ENCODE data around the gene TMEM272. TPM values are rescaled to one million over a fixed set of nuclear protein-coding genes. Genes with fewer than 3 reads are reported as not detected.

TMEM272 gene
- total and polyA plus RNA-seq, 2 donors (not counting 3 experiments of a cell fraction or from before 2014, with no cell fraction given) = not detected

- FAIRE-seq (no peak), DNase-seq (ENCODE audit: low read depth, low spot score) (no peak)
- dilution Hi-C loops (cut with MboI; ENCODE audit: extremely low pct_ligation_motif_present, low sequenced_read_pairs) (no loop called here), intact Hi-C loops (cut with micrococcal nuclease) (no loop called here)
- Histone ChIP-seq H3K36me3 (ENCODE audit: control insufficient read depth in 2 of 2, extremely low read depth in 1 of 2, insufficient read depth in 2 of 2, low read length in 2 of 2) (no peaks in the 10 kb centered on the region), H3K79me2 (ENCODE audit: control insufficient read depth, insufficient read depth, low read length) (no peaks in the 10 kb centered on the region), H3K4me3 (replicated peaks in 1 of 3; ENCODE audit: insufficient read depth in 1 of 3, low read depth in 1 of 3, low read length in 3 of 3) (no peak overlapping the region), H3K9ac (replicated peaks; ENCODE audit: extremely low read depth, insufficient read depth, low read length) (no peak overlapping the region), H3K9me1 (replicated peaks; ENCODE audit: control insufficient read depth, extremely low read depth, insufficient read depth, low read length) (no peaks in the 10 kb centered on the region), H3K27me3 (ENCODE audit: control insufficient read depth in 2 of 2, insufficient read depth in 2 of 2, low read length in 2 of 2) (no peaks in the 10 kb centered on the region), H3K4me1 (ENCODE audit: control insufficient read depth, extremely low read depth, insufficient read depth, low read length) (no peaks in the 10 kb centered on the region), H3K27ac (ENCODE audit: insufficient read depth, low read depth, low read length) (no peak overlapping the region), H2AFZ (ENCODE audit: low read depth, low read length) (no peak overlapping the region), H3K4me2 (ENCODE audit: insufficient read depth, low read length) (no peak overlapping the region), H3K9me3 (replicated peaks; ENCODE audit: control insufficient read depth, insufficient read depth, low read length) (no peaks in the 10 kb centered on the region), H4K20me1 (replicated peaks; ENCODE audit: control insufficient read depth, extremely low read depth, insufficient read depth, low read length) (no peaks in the 10 kb centered on the region)
- BruUV-seq (replicated peaks) = no TSS peak
- CTCF ChIA-PET = interaction anchor here (0.9 to 1.6 kb wide), 3 partner anchors 16 to 193 kb away, joined by 3 to 8 read pairs (median 3); no protein-coding TSS in a partner anchor
- POLR2A ChIA-PET = no interaction called here
- no peak for TF ChIP-seq MYC (IDR thresholded peaks at IDR 0.05; ENCODE audit: low read depth, low read length)
- no peak for TF ChIP-seq EZH2 (IDR thresholded peaks at IDR 0.05; ENCODE audit: borderline replicate concordance, low read depth, low read length, severe bottlenecking)
- TF ChIP-seq POLR2AphosphoS5 (IDR thresholded peaks at IDR 0.05; ENCODE audit: insufficient read depth, low read depth, low read length) = no peak
- TF ChIP-seq FOS (IDR thresholded peaks at IDR 0.05; ENCODE audit: borderline replicate concordance, insufficient read depth, low read length) = no peak
- no peak for TF ChIP-seq CTCF (IDR thresholded peaks at IDR 0.05; ENCODE audit: extremely low read depth in 1 of 2, insufficient read depth in 1 of 2, low read depth in 1 of 2, low read length in 2 of 2)
- no peak for TF ChIP-seq POLR2A (IDR thresholded peaks at IDR 0.05; ENCODE audit: low read depth, low read length)
- no peak for TF ChIP-seq MAX (IDR thresholded peaks at IDR 0.05; ENCODE audit: insufficient read depth, insufficient read length)
- no peak for TF ChIP-seq JUN (IDR thresholded peaks at IDR 0.05; ENCODE audit: borderline replicate concordance, insufficient read depth, insufficient read length, low read depth)
- no peak for TF ChIP-seq GATA2 (IDR thresholded peaks at IDR 0.05; ENCODE audit: insufficient read depth, insufficient read length, low read depth, low read length)
These were observed 64.9 kb downstream of the TMEM272 start for GRCh38 chr13:51780099-51780498.

Data from endothelial cell of umbilical vein (primary cell).